ENCODE measurements around the gene TRIM15.

GRCh38 chr6:30154709-30155519, 8.4 kb upstream of the TRIM15 start:
- TF ChIP-seq CTCF (IDR thresholded peaks at IDR 0.05; ENCODE audit: insufficient read depth, low read length, poor library complexity, severe bottlenecking) (no peak), EZH2phosphoT487 (conservative IDR thresholded peaks at IDR 0.05; ENCODE audit: low read length) (no peak)
